HepG2 (cell line): ENCODE measurements around the gene AGRN. TPM values are rescaled to one million over a fixed set of nuclear protein-coding genes. Genes with fewer than 3 reads are reported as not detected.

ENCODE experiments used
- ARID5B ChIP-seq: IDR thresholded peaks from 2 replicates; pipeline ENCODE4 v1.4.0; 2020; ENCODE audit warnings: mild to moderate bottlenecking, missing genetic modification reagents
- ATF7 ChIP-seq, 2 experiments: fragments of 450-650 bp in 1 of 2; sonication (generic) in 1 of 2; formaldehyde crosslinking in 1 of 2; IDR thresholded peaks; 2 replicates each; pipeline versions ENCODE4 v1.4.0 to v1.6.1; 2016 to 2020; ENCODE audit warnings: antibody characterized with exemption in 1 of 2, mild to moderate bottlenecking in 1 of 2, missing genetic modification reagents in 1 of 2
- CTCF ChIP-seq: sonication (generic); formaldehyde crosslinking; IDR thresholded peaks from 2 replicates; pipeline ENCODE4 v1.5.0; 2020; ENCODE audit warnings: mild to moderate bottlenecking, missing genetic modification reagents, moderate library complexity
- FUBP1 ChIP-seq: sonication (generic); formaldehyde crosslinking; IDR thresholded peaks from 2 replicates; pipeline ENCODE4 v1.5.1; 2020; ENCODE audit warnings: missing genetic modification reagents, mild to moderate bottlenecking, borderline replicate concordance
- HDAC1 ChIP-seq: sonication (generic); formaldehyde crosslinking; IDR thresholded peaks from 2 replicates; pipeline ENCODE4 v1.5.1; 2020; ENCODE audit warnings: mild to moderate bottlenecking, missing genetic modification reagents
- MAFF ChIP-seq: IDR thresholded peaks from 2 replicates; pipeline ENCODE4 v1.6.1; 2011; ENCODE audit warnings: low read depth, low read length, improper control_type of control experiment
- MXI1 ChIP-seq: IDR thresholded peaks from 3 replicates; pipeline ENCODE4 v1.6.1; 2012; ENCODE audit warnings: low read depth, low read length, inconsistent platforms, borderline replicate concordance
- MYC ChIP-seq: sonication (generic); formaldehyde crosslinking; IDR thresholded peaks from 2 replicates; pipeline ENCODE4 v1.9.0; 2021; ENCODE audit warnings: missing genetic modification reagents, borderline replicate concordance
- PAWR ChIP-seq: sonication (generic); formaldehyde crosslinking; IDR thresholded peaks from 2 replicates; pipeline ENCODE4 v1.4.0; 2020; ENCODE audit warnings: missing genetic modification reagents, mild to moderate bottlenecking, borderline replicate concordance
- SOX5 ChIP-seq: IDR thresholded peaks from 2 replicates; pipeline ENCODE4 v1.6.1; 2016; ENCODE audit warnings: borderline replicate concordance
- UBTF ChIP-seq: sonication (generic); formaldehyde crosslinking; IDR thresholded peaks from 2 replicates; pipeline ENCODE4 v1.4.0; 2020; ENCODE audit warnings: mild to moderate bottlenecking, missing genetic modification reagents
- YY1 ChIP-seq: IDR thresholded peaks from 2 replicates; pipeline ENCODE4 v1.6.1; 2011; ENCODE audit warnings: low read length, low read depth, moderate library complexity, mild to moderate bottlenecking; ENCODE audit not compliant: insufficient read depth, insufficient replicate concordance
- ZNF101 ChIP-seq: sonication (generic); formaldehyde crosslinking; IDR thresholded peaks from 2 replicates; pipeline ENCODE4 v1.4.0; 2020; ENCODE audit warnings: mild to moderate bottlenecking, low read depth, missing genetic modification reagents, borderline replicate concordance
- ZNF510 ChIP-seq: sonication (generic); formaldehyde crosslinking; IDR thresholded peaks from 2 replicates; pipeline ENCODE4 v1.4.0; 2020; ENCODE audit warnings: low read depth, mild to moderate bottlenecking, missing genetic modification reagents
- ZNF614 ChIP-seq: IDR thresholded peaks from 2 replicates; pipeline ENCODE4 v1.6.1; 2018; ENCODE audit warnings: missing biosample characterization, missing genetic modification reagents, inconsistent platforms, borderline replicate concordance
- ZNF83 ChIP-seq: sonication (generic); formaldehyde crosslinking; IDR thresholded peaks from 2 replicates; pipeline ENCODE4 v1.4.0; 2020; ENCODE audit warnings: missing genetic modification reagents, mild to moderate bottlenecking, borderline replicate concordance
- ZZZ3 ChIP-seq: sonication (generic); formaldehyde crosslinking; IDR thresholded peaks from 2 replicates; pipeline ENCODE4 v1.4.0; 2020; ENCODE audit warnings: missing genetic modification reagents, mild to moderate bottlenecking, borderline replicate concordance
- polyA plus RNA-seq, 8 experiments: library from polyadenylated mRNA; depleted of rRNA in 3 of 8; stranded (reverse) in 7 of 8; unstranded in 1 of 8; fragments of >200 nt; fragmentation: Illumina TruSeq in 4 of 8; extraction: Trizol in 4 of 8; gene quantifications; 2 replicates each; pipeline versions ENCODE4 v1.2.1 to v1.2.3, GENCODE V29; 2011 to 2016; ENCODE audit warnings: low read depth in 4 of 8, missing spikeins in 1 of 8, mixed read lengths in 1 of 8; ENCODE audit not compliant: insufficient read depth in 1 of 8
- total RNA-seq, 5 experiments: library from RNA; depleted of rRNA; stranded (reverse); fragments of >200 nt; fragmentation: Illumina TruSeq; extraction: Trizol; gene quantifications; 2 replicates each; pipeline ENCODE4 v1.2.3, GENCODE V29; 2016; ENCODE audit warnings: low read depth in 1 of 5

AGRN gene
- total and polyA plus RNA-seq, 2 of the 13 experiments (the other 11 are each of a cell fraction or from before 2014, with no cell fraction given), result 29.8 to 65.2 TPM

GRCh38 chr1:980602-981395 lies 39.1 kb upstream of the AGRN start (continued):
- TF ChIP-seq CTCF (CRISPR knock-in tag), result peak; percentile 41
- TF ChIP-seq ZNF83 (CRISPR knock-in tag), result no peak
- 0 out of 2 replicates have a peak, but pooled peaks have one; percentile 43 for TF ChIP-seq ZNF510 (CRISPR knock-in tag)
- TF ChIP-seq UBTF (CRISPR knock-in tag), result peak; percentile 82
- 0 out of 2 replicates have a peak, but pooled peaks have one; percentile 71 for TF ChIP-seq PAWR (CRISPR knock-in tag)
- no peak for TF ChIP-seq FUBP1 (CRISPR knock-in tag)
- peak; percentile 14; the same call in 1 of the 3 replicates for TF ChIP-seq MXI1
- TF ChIP-seq ZZZ3 (CRISPR knock-in tag), result peak; percentile 86; the same call in 1 of the 2 replicates
- 0 out of 2 replicates have a peak, but pooled peaks have one; percentile 22 for TF ChIP-seq HDAC1 (CRISPR knock-in tag)
- 0 out of 2 replicates have a peak, but pooled peaks have one; percentile 11 for TF ChIP-seq SOX5 (CRISPR knock-in tag)
- TF ChIP-seq MAFF, result no peak
- peak; percentile 45 for TF ChIP-seq YY1
- TF ChIP-seq ZNF614 (CRISPR knock-in tag), result peak; percentile 38; the same call in 1 of the 2 replicates
- 0 out of 2 replicates have a peak, but pooled peaks have one; percentile 20 for TF ChIP-seq ARID5B
- 0 out of 2 replicates have a peak, but pooled peaks have one; percentile 10 for TF ChIP-seq MYC (CRISPR knock-in tag)
- no peak for TF ChIP-seq ZNF101 (CRISPR knock-in tag)
- no peak for TF ChIP-seq ATF7 (IDR thresholded peaks at IDR 0.05)
- TF ChIP-seq ATF7 (CRISPR knock-in tag; IDR thresholded peaks at IDR 0.05), result no peak
